Neural cell (in vitro differentiated cells): ENCODE results near the gene C10orf90. TPM values are rescaled to one million over a fixed set of nuclear protein-coding genes. Genes with fewer than 3 reads are reported as not detected.

Experiments
- H2AFZ ChIP-seq: fragments of 200-600, 300-800 bp; sonication (generic), shearing (Covaris generic); 2 replicates; pipeline ENCODE4 v1.6.0; 2014; ENCODE audit warnings: low read depth, mild to moderate bottlenecking, antibody characterized with exemption, low read length, moderate library complexity
- H3F3A ChIP-seq: fragments of 200-600 bp; shearing (Covaris generic); 2 replicates; pipeline ENCODE4 v1.6.1; 2016; ENCODE audit warnings: mild to moderate bottlenecking, moderate library complexity, mixed read lengths, antibody characterized with exemption, low read length; ENCODE audit not compliant: insufficient read depth, poor library complexity, severe bottlenecking
- H3K27ac ChIP-seq: fragments of 200-600, 300-800 bp; sonication (generic), shearing (Covaris generic); 2 replicates; pipeline ENCODE4 v1.5.1; 2014; ENCODE audit warnings: mild to moderate bottlenecking, low read length, moderate library complexity
- H3K27me3 ChIP-seq: fragments of 300-800, 200-600 bp; sonication (generic), shearing (Covaris generic); 2 replicates; pipeline ENCODE4 v1.6.0; 2014; ENCODE audit warnings: mild to moderate bottlenecking, low read depth, low read length, moderate library complexity; ENCODE audit not compliant: insufficient read depth
- H3K36me3 ChIP-seq: fragments of 300-800, 200-600 bp; sonication (generic), shearing (Covaris generic); 2 replicates; pipeline ENCODE4 v1.5.1; 2014; ENCODE audit warnings: mild to moderate bottlenecking, antibody characterized with exemption, low read length, moderate library complexity; ENCODE audit not compliant: insufficient read depth
- H3K4me2 ChIP-seq: fragments of 300-800, 200-600 bp; sonication (generic), shearing (Covaris generic); 2 replicates; pipeline ENCODE4 v1.6.0; 2014; ENCODE audit warnings: mild to moderate bottlenecking, low read length
- H3K4me3 ChIP-seq: fragments of 300-800, 200-600 bp; sonication (generic), shearing (Covaris generic); 2 replicates; pipeline ENCODE4 v1.5.1; 2014; ENCODE audit warnings: mild to moderate bottlenecking, low read length, moderate library complexity
- H3K79me2 ChIP-seq: fragments of 200-600 bp; shearing (Covaris generic); replicated peaks from 2 replicates; pipeline ENCODE4 v1.6.0; 2014; ENCODE audit warnings: mild to moderate bottlenecking, low read length, moderate library complexity; ENCODE audit not compliant: insufficient read depth
- H3K9ac ChIP-seq: fragments of 300-800, 200-600 bp; sonication (generic), shearing (Covaris generic); 2 replicates; pipeline ENCODE4 v1.6.1; 2016; ENCODE audit warnings: mild to moderate bottlenecking, low read length, mixed read lengths
- H3K9me2 ChIP-seq: fragments of 200-600 bp; shearing (Covaris generic); 2 replicates; pipeline ENCODE4 v1.6.1; 2016; ENCODE audit warnings: mild to moderate bottlenecking, low read length, mixed read lengths; ENCODE audit not compliant: insufficient read depth
- H3K9me3 ChIP-seq: fragments of 200-600, 300-800 bp; sonication (generic), shearing (Covaris generic); 2 replicates; pipeline ENCODE4 v1.6.1; 2016; ENCODE audit warnings: mild to moderate bottlenecking, mixed run types, low read length, moderate library complexity, mixed read lengths
- H4K20me1 ChIP-seq: fragments of 200-600 bp; shearing (Covaris generic); 2 replicates; pipeline ENCODE4 v1.6.1; 2016; ENCODE audit warnings: mild to moderate bottlenecking, mixed run types; ENCODE audit not compliant: insufficient read depth
- CTCF ChIP-seq: fragments of 450-650 bp; IDR thresholded peaks from 2 replicates; pipeline ENCODE4 v1.5.1; 2014; ENCODE audit warnings: antibody characterized with exemption, mild to moderate bottlenecking, moderate library complexity; ENCODE audit not compliant: poor library complexity, severe bottlenecking
- EP300 ChIP-seq: fragments of 450-650 bp; conservative IDR thresholded peaks from 2 replicates; pipeline ENCODE4 v1.6.1; 2014; ENCODE audit warnings: antibody characterized with exemption, mild to moderate bottlenecking, moderate library complexity; ENCODE audit not compliant: poor library complexity, severe bottlenecking
- EZH2 ChIP-seq: fragments of 200-600, 300-800 bp; shearing (Covaris generic), sonication (generic); IDR thresholded peaks from 2 replicates; pipeline ENCODE4 v1.6.1; 2014; ENCODE audit warnings: antibody characterized with exemption, low read length, borderline replicate concordance, mild to moderate bottlenecking; ENCODE audit not compliant: insufficient read depth, poor library complexity, severe bottlenecking
- MXI1 ChIP-seq: fragments of 450-650 bp; conservative IDR thresholded peaks from 2 replicates; pipeline ENCODE4 v1.6.1; 2014; ENCODE audit warnings: antibody characterized with exemption, mild to moderate bottlenecking; ENCODE audit not compliant: poor library complexity, severe bottlenecking
- POLR2AphosphoS5 ChIP-seq: IDR thresholded peaks from 2 replicates; pipeline ENCODE4 v1.6.1; 2012
- RAD21 ChIP-seq: fragments of 450-650 bp; conservative IDR thresholded peaks from 2 replicates; pipeline ENCODE4 v1.6.1; 2014; ENCODE audit warnings: antibody characterized with exemption, mild to moderate bottlenecking, moderate library complexity
- REST ChIP-seq: IDR thresholded peaks from 2 replicates; pipeline ENCODE4 v1.6.1; 2012; ENCODE audit warnings: borderline replicate concordance
- SMC3 ChIP-seq: fragments of 450-650 bp; conservative IDR thresholded peaks from 2 replicates; pipeline ENCODE4 v1.6.1; 2014; ENCODE audit warnings: antibody characterized with exemption, mild to moderate bottlenecking, moderate library complexity; ENCODE audit not compliant: poor library complexity
- TAF1 ChIP-seq: IDR thresholded peaks from 2 replicates; pipeline ENCODE4 v1.6.1; 2012; ENCODE audit warnings: low read depth
- polyA plus RNA-seq: library from polyadenylated mRNA; depleted of rRNA; stranded (reverse); fragments of >200 nt; gene quantifications from 2 replicates; pipeline ENCODE4 v1.2.3, GENCODE V29; 2014

C10orf90 gene
- polyA plus RNA-seq, 1 donor from 2014 or later: not detected

GRCh38 chr10:126504063-126504760 is 166.3 kb downstream of the C10orf90 start:
- H2AFZ ChIP-seq: no peak overlapping the region
- no peak overlapping the region for H3K9ac ChIP-seq
- H3K27ac ChIP-seq: no peak overlapping the region

More at GRCh38 chr10:126504063-126504760, 166.3 kb downstream of the C10orf90 start:
- H3K79me2 ChIP-seq: no peaks in the 10 kb centered on the region
- H3K9me2 ChIP-seq: no peaks in the 10 kb centered on the region
- no peaks in the 10 kb centered on the region for H3K27me3 ChIP-seq
- H3K4me2 ChIP-seq: no peak overlapping the region
- H3K9me3 ChIP-seq: no peaks in the 10 kb centered on the region
- peaks cover 5% of the 10 kb centered on the region for H3F3A ChIP-seq
- H3K36me3 ChIP-seq: no peaks in the 10 kb centered on the region
- H3K4me3 ChIP-seq: no peak overlapping the region
- no peaks in the 10 kb centered on the region for H4K20me1 ChIP-seq
- peak; percentile 74 for TF ChIP-seq CTCF
- no peak for TF ChIP-seq POLR2AphosphoS5
- TF ChIP-seq RAD21: peak; percentile 80
- TF ChIP-seq EP300: no peak
- peak; percentile 83 for TF ChIP-seq SMC3
- no peak for TF ChIP-seq REST
- TF ChIP-seq MXI1: no peak
- TF ChIP-seq TAF1: no peak
- TF ChIP-seq EZH2: no peak
